HCT116 (cell line): ENCODE results near the gene DDX39B. TPM values are rescaled to one million over a fixed set of nuclear protein-coding genes. Genes with fewer than 3 reads are reported as not detected.

Experiments used
- ATAC-seq: fragments of 200-7000 bp; cut with Tn5 transposase; 2 replicates; pipeline ENCODE4 v1.9.1; 2020; ENCODE audit warnings: mild to moderate bottlenecking, moderate library complexity
- BruUV-seq: library from RNA; stranded (reverse); fragments of 400-500 nt; replicated peaks from 2 replicates; lab custom pipeline; 2021; lab: Mats Ljungman, UMichigan
- CTCF ChIA-PET: fragments of 300-600 bp; sonication (Branson Sonifier 250); formaldehyde crosslinking; loops from one replicate; lab custom pipeline; 2021; ENCODE audit warnings: antibody characterized with exemption; lab: Charles Lee
- POLR2A ChIA-PET: fragments of 300-600, 350-600 bp; sonication (Branson Sonifier 250); formaldehyde crosslinking; loops from one replicate; lab custom pipeline; 2021; ENCODE audit warnings: antibody characterized with exemption; lab: Charles Lee
- RAD21 ChIA-PET, 2 experiments: fragments of 300-600 bp; sonication (Branson Sonifier 250); formaldehyde crosslinking; loops; one replicate each; lab custom pipeline; 2023; ENCODE audit warnings: low total read pairs in 2 of 2; ENCODE audit not compliant: uncharacterized antibody in 2 of 2, unreplicated experiment in 2 of 2, low non-redundant PET in 1 of 2; lab: Charles Lee
- DNase-seq: peaks from one replicate; pipeline ENCODE4 v3.0.0-alpha.2; 2010; ENCODE audit warnings: low read depth, low spot score
- H2AFZ ChIP-seq: fragments of 200-600 bp; shearing (Covaris generic), sonication (generic); 2 replicates; pipeline ENCODE4 v1.6.1; 2017; ENCODE audit warnings: low read depth, mixed run types, mixed read lengths, antibody characterized with exemption, low read length; ENCODE audit not compliant: poor library complexity, severe bottlenecking
- H3K27ac ChIP-seq: 2 replicates; pipeline ENCODE4 v1.5.1; 2012; ENCODE audit warnings: low read depth, low read length
- H3K27me3 ChIP-seq: fragments of 200-600 bp; sonication (generic); 2 replicates; pipeline ENCODE4 v1.6.1; 2016; ENCODE audit warnings: mixed run types, low read length, mixed read lengths; ENCODE audit not compliant: insufficient read depth
- H3K36me3 ChIP-seq, 2 experiments: fragments of 200-500 bp in 1 of 2; fragments of 200-600 bp in 1 of 2; sonication (Bioruptor generic) in 1 of 2; sonication (generic) in 1 of 2; 2 replicates each; pipeline versions ENCODE4 v1.5.1 to v1.6.1; 2014 to 2016; ENCODE audit warnings: low read length in 2 of 2, inconsistent platforms in 1 of 2, mixed read lengths in 1 of 2, mixed run types in 1 of 2; ENCODE audit not compliant: insufficient read depth in 2 of 2, control insufficient read depth in 1 of 2
- H3K4me1 ChIP-seq, 2 experiments: fragments of 200-600 bp in 1 of 2; sonication (generic) in 1 of 2; 2 replicates each; pipeline versions ENCODE4 v1.5.1 to v1.6.1; 2012 to 2017; ENCODE audit warnings: low read length in 2 of 2, inconsistent platforms in 1 of 2, mild to moderate bottlenecking in 1 of 2, mixed read lengths in 1 of 2, mixed run types in 1 of 2, moderate library complexity in 1 of 2; ENCODE audit not compliant: insufficient read depth in 2 of 2, control insufficient read depth in 1 of 2
- H3K4me2 ChIP-seq: fragments of 200-600 bp; sonication (generic); 2 replicates; pipeline ENCODE4 v1.6.1; 2017; ENCODE audit warnings: mixed run types, low read length, mixed read lengths
- H3K4me3 ChIP-seq, 2 experiments: fragments of 200-600 bp in 1 of 2; sonication (generic) in 1 of 2; replicated peaks in 1 of 2; 2 replicates each; pipeline ENCODE4 v1.5.1; 2011 to 2016; ENCODE audit warnings: low read length in 2 of 2, control low read depth in 1 of 2, low read depth in 1 of 2, mild to moderate bottlenecking in 1 of 2, mixed read lengths in 1 of 2, mixed run types in 1 of 2
- H3K79me2 ChIP-seq: fragments of 200-600 bp; sonication (generic); 2 replicates; pipeline ENCODE4 v1.6.1; 2017; ENCODE audit warnings: mild to moderate bottlenecking, mixed run types, low read length, moderate library complexity, mixed read lengths; ENCODE audit not compliant: insufficient read depth
- H3K9ac ChIP-seq: fragments of 200-600 bp; sonication (generic); 2 replicates; pipeline ENCODE4 v1.6.1; 2016; ENCODE audit warnings: low read length, mixed read lengths
- H3K9me2 ChIP-seq: fragments of 200-600 bp; sonication (generic), shearing (Covaris generic); 2 replicates; pipeline ENCODE4 v1.6.1; 2017; ENCODE audit warnings: mixed run types, mild to moderate bottlenecking, moderate library complexity; ENCODE audit not compliant: insufficient read depth
- H3K9me3 ChIP-seq, 2 experiments: fragments of 200-500 bp in 1 of 2; fragments of 200-600 bp in 1 of 2; sonication (Bioruptor generic) in 1 of 2; sonication (generic) in 1 of 2; 2 replicates each; pipeline ENCODE4 v1.6.1; 2014 to 2017; ENCODE audit warnings: low read length in 2 of 2, mixed read lengths in 2 of 2, inconsistent platforms in 1 of 2, low read depth in 1 of 2, mild to moderate bottlenecking in 1 of 2, mixed run types in 1 of 2, moderate library complexity in 1 of 2; ENCODE audit not compliant: control insufficient read depth in 1 of 2, insufficient read depth in 1 of 2
- H4K20me1 ChIP-seq: fragments of 200-600 bp; sonication (generic), shearing (Covaris generic); 2 replicates; pipeline ENCODE4 v1.6.1; 2017; ENCODE audit warnings: mixed run types, mild to moderate bottlenecking, moderate library complexity; ENCODE audit not compliant: insufficient read depth
- CBX3 ChIP-seq: IDR thresholded peaks from 2 replicates; pipeline ENCODE4 v1.6.1; 2012; ENCODE audit warnings: low read depth
- CEBPB ChIP-seq: IDR thresholded peaks from 2 replicates; pipeline ENCODE4 v1.6.1; 2012; ENCODE audit warnings: low read depth
- EGR1 ChIP-seq: IDR thresholded peaks from 2 replicates; pipeline ENCODE4 v1.6.1; 2012; ENCODE audit warnings: low read depth
- ELF1 ChIP-seq: IDR thresholded peaks from 2 replicates; pipeline ENCODE4 v1.6.1; 2012; ENCODE audit warnings: low read depth, borderline replicate concordance
- FOSL1 ChIP-seq: IDR thresholded peaks from 2 replicates; pipeline ENCODE4 v1.6.1; 2012; ENCODE audit warnings: low read depth
- JUND ChIP-seq: IDR thresholded peaks from 2 replicates; pipeline ENCODE4 v1.6.1; 2012
- POLR2A ChIP-seq: IDR thresholded peaks from 2 replicates; pipeline ENCODE4 v1.7.0; 2011; ENCODE audit warnings: borderline replicate concordance; ENCODE audit not compliant: insufficient read depth, insufficient read length; ENCODE audit errors: extremely low read depth
- RAD21 ChIP-seq: IDR thresholded peaks from 2 replicates; pipeline ENCODE4 v1.6.1; 2012; ENCODE audit warnings: low read depth, mild to moderate bottlenecking
- SIN3A ChIP-seq: IDR thresholded peaks from 2 replicates; pipeline ENCODE4 v1.6.1; 2012; ENCODE audit warnings: low read depth
- SP1 ChIP-seq: IDR thresholded peaks from 2 replicates; pipeline ENCODE4 v1.6.1; 2012; ENCODE audit warnings: low read depth
- SRF ChIP-seq: IDR thresholded peaks from 2 replicates; pipeline ENCODE4 v1.6.1; 2012; ENCODE audit warnings: low read depth
- ZFX ChIP-seq: fragments of 450-650 bp; IDR thresholded peaks from 2 replicates; pipeline ENCODE4 v1.6.1; 2017
- ZNF274 ChIP-seq: fragments of 200-500 bp; sonication (Bioruptor generic); IDR thresholded peaks from 2 replicates; pipeline ENCODE4 v1.6.1; 2014; ENCODE audit warnings: mild to moderate bottlenecking, low read depth, low read length, inconsistent platforms
- intact Hi-C: fragments of 100-400 bp; cut with micrococcal nuclease; formaldehyde crosslinking; loops from 2 replicates; pipeline ENCODE4 v1.10.0; 2022
- total RNA-seq: library from RNA; stranded (reverse); gene quantifications from one replicate; pipeline ENCODE4 v1.2.1, GENCODE V29; 2021; ENCODE audit not compliant: unreplicated experiment
- TF ChIP-seq, protein P1 (sequence below): IDR thresholded peaks from 2 replicates; pipeline ENCODE4 v1.6.1; 2012; ENCODE audit warnings: low read depth
- TF ChIP-seq, protein P2 (sequence below), 3 experiments: fragments of 200-600 bp in 1 of 3; sonication (generic) in 1 of 3; IDR thresholded peaks in 2 of 3; conservative IDR thresholded peaks in 1 of 3; 2 replicates each; pipeline ENCODE4 v1.5.1; 2012 to 2017; ENCODE audit warnings: low read depth in 2 of 3, low read length in 2 of 3, antibody characterized with exemption in 1 of 3, borderline replicate concordance in 1 of 3, control low read depth in 1 of 3, mild to moderate bottlenecking in 1 of 3, mixed read lengths in 1 of 3, mixed run types in 1 of 3, moderate library complexity in 1 of 3; ENCODE audit not compliant: insufficient read depth in 1 of 3
- TF ChIP-seq, protein P3 (sequence below): IDR thresholded peaks from 2 replicates; pipeline ENCODE4 v1.6.1; 2012
- TF ChIP-seq, protein P4 (sequence below): IDR thresholded peaks from 2 replicates; pipeline ENCODE4 v1.6.1; 2012

The DDX39B gene
- total RNA-seq, 1 experiment from 2014 or later, result 545 TPM

DNA sequence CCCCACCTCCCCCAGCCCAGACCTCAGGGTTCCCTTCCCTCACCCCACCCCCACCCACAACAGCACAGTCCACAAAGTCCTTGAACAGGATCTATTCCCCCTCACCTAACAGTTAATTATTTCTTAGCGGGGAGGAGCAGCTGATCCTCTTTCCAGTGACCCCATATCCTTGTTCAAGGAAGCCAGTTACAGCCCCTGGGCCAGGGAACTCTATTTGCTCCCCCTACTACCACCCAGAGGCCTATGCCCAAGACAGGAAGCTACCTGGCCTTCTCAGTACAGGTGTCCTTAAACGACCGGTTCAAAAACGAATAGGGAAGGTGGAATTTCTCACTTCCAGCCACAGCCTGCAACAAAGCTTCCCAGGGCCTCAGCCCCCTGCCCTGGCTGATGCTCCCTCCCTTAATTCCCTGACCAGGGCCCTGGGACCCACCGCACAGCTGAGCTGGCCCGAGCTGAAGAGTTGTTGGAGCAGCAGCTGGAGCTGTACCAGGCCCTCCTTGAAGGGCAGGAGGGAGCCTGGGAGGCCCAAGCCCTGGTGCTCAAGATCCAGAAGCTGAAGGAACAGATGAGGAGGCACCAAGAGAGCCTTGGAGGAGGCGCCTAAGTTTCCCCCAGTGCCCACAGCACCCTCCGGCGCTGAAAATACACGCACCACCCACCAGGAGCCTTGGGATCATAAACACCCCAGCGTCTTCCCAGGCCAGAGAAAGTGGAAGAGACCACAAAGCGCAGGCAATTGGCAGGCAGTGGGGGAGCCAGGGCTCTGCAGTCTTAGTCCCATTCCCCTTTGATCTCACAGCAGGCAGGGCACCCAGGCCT, 12.3 kb downstream of the DDX39B start:
- intact Hi-C loops, result no loop called here
- CTCF ChIA-PET, result no interaction called here

More for the DNA sequence above, 12.3 kb downstream of the DDX39B start:
- TF ChIP-seq EGR1 (no peak), CBX3 (no peak), JUND (no peak), ELF1 (no peak), SRF (no peak), ZNF274 (no peak), SIN3A (no peak), RAD21 (no peak), SP1 (no peak), CEBPB (no peak), POLR2A (no peak), ZFX (no peak), FOSL1 (no peak)
- TF ChIP-seq, protein P1, sequence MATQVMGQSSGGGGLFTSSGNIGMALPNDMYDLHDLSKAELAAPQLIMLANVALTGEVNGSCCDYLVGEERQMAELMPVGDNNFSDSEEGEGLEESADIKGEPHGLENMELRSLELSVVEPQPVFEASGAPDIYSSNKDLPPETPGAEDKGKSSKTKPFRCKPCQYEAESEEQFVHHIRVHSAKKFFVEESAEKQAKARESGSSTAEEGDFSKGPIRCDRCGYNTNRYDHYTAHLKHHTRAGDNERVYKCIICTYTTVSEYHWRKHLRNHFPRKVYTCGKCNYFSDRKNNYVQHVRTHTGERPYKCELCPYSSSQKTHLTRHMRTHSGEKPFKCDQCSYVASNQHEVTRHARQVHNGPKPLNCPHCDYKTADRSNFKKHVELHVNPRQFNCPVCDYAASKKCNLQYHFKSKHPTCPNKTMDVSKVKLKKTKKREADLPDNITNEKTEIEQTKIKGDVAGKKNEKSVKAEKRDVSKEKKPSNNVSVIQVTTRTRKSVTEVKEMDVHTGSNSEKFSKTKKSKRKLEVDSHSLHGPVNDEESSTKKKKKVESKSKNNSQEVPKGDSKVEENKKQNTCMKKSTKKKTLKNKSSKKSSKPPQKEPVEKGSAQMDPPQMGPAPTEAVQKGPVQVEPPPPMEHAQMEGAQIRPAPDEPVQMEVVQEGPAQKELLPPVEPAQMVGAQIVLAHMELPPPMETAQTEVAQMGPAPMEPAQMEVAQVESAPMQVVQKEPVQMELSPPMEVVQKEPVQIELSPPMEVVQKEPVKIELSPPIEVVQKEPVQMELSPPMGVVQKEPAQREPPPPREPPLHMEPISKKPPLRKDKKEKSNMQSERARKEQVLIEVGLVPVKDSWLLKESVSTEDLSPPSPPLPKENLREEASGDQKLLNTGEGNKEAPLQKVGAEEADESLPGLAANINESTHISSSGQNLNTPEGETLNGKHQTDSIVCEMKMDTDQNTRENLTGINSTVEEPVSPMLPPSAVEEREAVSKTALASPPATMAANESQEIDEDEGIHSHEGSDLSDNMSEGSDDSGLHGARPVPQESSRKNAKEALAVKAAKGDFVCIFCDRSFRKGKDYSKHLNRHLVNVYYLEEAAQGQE, result no peak
- TF ChIP-seq, protein P2, sequence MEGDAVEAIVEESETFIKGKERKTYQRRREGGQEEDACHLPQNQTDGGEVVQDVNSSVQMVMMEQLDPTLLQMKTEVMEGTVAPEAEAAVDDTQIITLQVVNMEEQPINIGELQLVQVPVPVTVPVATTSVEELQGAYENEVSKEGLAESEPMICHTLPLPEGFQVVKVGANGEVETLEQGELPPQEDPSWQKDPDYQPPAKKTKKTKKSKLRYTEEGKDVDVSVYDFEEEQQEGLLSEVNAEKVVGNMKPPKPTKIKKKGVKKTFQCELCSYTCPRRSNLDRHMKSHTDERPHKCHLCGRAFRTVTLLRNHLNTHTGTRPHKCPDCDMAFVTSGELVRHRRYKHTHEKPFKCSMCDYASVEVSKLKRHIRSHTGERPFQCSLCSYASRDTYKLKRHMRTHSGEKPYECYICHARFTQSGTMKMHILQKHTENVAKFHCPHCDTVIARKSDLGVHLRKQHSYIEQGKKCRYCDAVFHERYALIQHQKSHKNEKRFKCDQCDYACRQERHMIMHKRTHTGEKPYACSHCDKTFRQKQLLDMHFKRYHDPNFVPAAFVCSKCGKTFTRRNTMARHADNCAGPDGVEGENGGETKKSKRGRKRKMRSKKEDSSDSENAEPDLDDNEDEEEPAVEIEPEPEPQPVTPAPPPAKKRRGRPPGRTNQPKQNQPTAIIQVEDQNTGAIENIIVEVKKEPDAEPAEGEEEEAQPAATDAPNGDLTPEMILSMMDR (IDR thresholded peaks at IDR 0.05 in 2 of 3, conservative IDR thresholded peaks at IDR 0.05 in 1 of 3; ENCODE audit: borderline replicate concordance in 1 of 3, insufficient read depth in 1 of 3, low read depth in 2 of 3, low read length in 2 of 3), result no peak
- TF ChIP-seq, protein P3, sequence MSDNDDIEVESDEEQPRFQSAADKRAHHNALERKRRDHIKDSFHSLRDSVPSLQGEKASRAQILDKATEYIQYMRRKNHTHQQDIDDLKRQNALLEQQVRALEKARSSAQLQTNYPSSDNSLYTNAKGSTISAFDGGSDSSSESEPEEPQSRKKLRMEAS, result no peak
- TF ChIP-seq, protein P4, sequence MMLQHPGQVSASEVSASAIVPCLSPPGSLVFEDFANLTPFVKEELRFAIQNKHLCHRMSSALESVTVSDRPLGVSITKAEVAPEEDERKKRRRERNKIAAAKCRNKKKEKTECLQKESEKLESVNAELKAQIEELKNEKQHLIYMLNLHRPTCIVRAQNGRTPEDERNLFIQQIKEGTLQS, result no peak
- TF ChIP-seq, all 23 proteins: peak for 0
- peaks cover 17% of the 10 kb centered on the region; the same call in 1 of the 2 replicates for H4K20me1 ChIP-seq
- no peaks in the 10 kb centered on the region for H3K9me2 ChIP-seq
- ChIA-PET RAD21 (no interaction called here), POLR2A (interaction anchor here (0.9 to 2.5 kb wide), 3 partner anchors 12 to 35 kb away, joined by 3 to 10 read pairs (median 4); partner anchors contain the start of gene MICB)
- H3K9ac ChIP-seq, result no peak overlapping the region
- H3K4me2 ChIP-seq, result no peak overlapping the region
- no peak overlapping the region for H3K27ac ChIP-seq
- no peak overlapping the region for H2AFZ ChIP-seq
- H3K79me2 ChIP-seq, result peaks cover 21% of the 10 kb centered on the region
- no peaks in the 10 kb centered on the region; a peak in 1 of 4 replicates for H3K4me1 ChIP-seq
- DNase-seq, result no peak
- peak; percentile 43 for ATAC-seq
- H3K36me3 ChIP-seq, result peaks cover 32 to 41% of the 10 kb centered on the region in 2 experiments; a peak in 3 of 4 replicates
- H3K27me3 ChIP-seq, result no peaks in the 10 kb centered on the region
- no peaks in the 10 kb centered on the region for H3K9me3 ChIP-seq
- no TSS peak for BruUV-seq
- H3K4me3 ChIP-seq, result no peak overlapping the region
